ENCODE results near the gene C19orf85.
"Not testable (repeated sequence)": the region's sequence is repeated elsewhere in the genome, so short reads cannot be mapped to it uniquely, and the experiment has no call there.

Gene C19orf85

DNA sequence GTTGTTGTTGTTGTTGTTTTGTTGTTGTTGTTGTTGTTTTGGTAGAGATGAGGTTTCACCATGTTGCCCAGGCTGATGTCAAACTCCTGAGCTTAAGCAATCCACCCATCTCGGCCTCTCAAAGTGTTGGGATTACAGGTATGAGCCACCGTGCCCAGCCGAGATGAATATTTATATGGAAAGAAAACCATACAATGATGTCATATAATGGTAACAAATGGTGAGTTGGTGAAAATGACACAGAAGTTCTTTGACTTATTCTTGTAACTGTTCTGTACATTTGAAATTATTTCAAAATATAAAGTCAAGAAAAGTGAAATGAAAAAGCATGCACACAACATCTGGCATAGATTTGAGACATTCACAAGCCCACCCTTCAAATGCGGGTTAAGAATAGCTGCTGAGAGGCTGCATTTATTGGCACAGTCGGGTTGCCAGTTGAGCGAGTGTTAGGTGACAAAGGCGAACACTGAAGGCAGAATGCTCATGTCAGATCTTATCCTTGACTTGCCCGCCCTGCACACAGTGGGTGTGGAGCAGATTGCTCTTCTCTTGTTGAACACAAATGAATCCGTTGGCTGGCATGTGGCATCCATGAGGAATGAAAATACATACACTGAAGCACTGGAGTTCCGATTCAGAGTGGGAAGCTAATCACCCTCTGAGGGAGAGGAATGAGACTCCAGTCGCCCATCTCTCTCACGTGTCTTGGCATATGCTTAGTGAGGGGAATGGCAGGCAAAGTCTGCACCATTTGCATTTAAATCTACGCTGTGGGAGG lies 41.1 kb downstream of the C19orf85 start:
- H3K9ac ChIP-seq = no peak overlapping the region
- peaks cover 0 to 17% (median 13%) of the 10 kb centered on the region in 11 experiments; a peak in 20 of 22 replicates for H3K9me3 ChIP-seq (replicated peaks in 1 of 11)
- H3K4me1 ChIP-seq = peaks cover 18 to 40% (median 31%) of the 10 kb centered on the region in 10 experiments
- H4K20me1 ChIP-seq = no peaks in the 10 kb centered on the region
- H3K27me3 ChIP-seq = no peaks in the 10 kb centered on the region
- no peak overlapping the region for H3K27ac ChIP-seq
- no peaks in the 10 kb centered on the region; a peak in 1 of 22 replicates for H3K36me3 ChIP-seq
- H3K4me2 ChIP-seq = no peak overlapping the region
- no peak overlapping the region for H3K4me3 ChIP-seq
- no peak for TF ChIP-seq Cebpa-rat (IDR thresholded peaks at IDR 0.05)

DNA sequence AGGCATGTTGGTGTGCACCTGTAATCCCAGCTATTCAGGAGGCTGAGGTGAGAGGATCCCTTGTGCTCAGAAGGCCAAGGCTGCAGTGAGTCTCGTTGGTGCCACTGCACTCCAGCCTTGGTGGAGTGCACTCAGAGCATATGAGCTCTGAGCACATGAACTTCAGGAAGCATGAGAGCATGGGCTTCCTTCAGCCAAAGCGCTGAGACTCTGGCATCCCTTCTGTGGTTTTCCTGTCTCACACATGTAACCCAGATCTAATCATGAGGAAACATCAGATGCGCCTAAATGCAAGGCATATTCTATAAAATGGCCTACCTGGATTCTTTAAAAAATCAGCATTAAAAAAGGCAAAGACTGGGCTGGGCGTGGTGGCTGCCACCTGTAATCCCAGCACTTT lies 43.3 kb downstream of the C19orf85 start:
- Histone ChIP-seq H3K27ac (peak overlapping the region in 8 of 11 experiments; percentile 56 to 76 (median 68); a peak in 16 of 22 replicates), H3K4me2 (peak overlapping the region; percentile 54 to 82 (median 71)), H3K9me3 (replicated peaks in 1 of 11) (peaks cover 0 to 17% (median 13%) of the 10 kb centered on the region in 11 experiments; a peak in 20 of 22 replicates), H3K4me1 (peaks cover 32 to 57% (median 46%) of the 10 kb centered on the region in 10 experiments), H3K9ac (peak overlapping the region in 6 of 11 experiments; percentile 40 to 51 (median 47); a peak in 9 of 22 replicates)
- H4K20me1 ChIP-seq, H3K27me3 ChIP-seq, H3K36me3 ChIP-seq, H3K4me3 ChIP-seq: not testable (repeated sequence)

DNA sequence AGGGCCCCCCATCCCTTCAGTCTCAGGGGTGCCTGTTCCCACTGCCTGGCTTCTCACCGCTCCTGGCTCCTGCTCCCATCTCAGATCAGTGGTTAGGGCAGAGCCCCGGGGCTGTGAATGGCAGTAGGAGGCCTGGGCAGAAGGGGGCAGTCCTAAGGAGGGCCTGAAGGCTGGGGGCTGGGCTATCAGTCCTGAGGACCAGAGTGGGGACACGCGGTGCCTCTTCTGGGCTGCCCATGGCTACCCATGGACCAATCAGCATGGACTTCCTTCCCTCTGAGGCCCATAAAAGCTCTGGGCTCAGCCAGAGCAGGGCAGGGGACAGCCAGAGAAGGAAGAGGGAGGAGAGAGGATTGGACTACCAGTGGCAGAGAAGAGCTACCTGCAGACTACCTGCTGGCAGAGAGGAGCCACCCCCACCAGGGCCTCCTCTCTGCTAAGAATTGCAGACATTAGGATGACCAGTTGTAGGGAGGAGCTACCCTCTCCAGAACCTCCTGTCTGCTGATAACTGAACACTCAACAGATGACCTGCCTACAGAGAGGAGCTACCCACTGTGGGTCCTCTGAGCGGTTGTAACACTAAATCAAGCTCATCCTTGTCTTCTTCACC lies 44.8 kb downstream of the C19orf85 start:
- Histone ChIP-seq H3K27me3 (no peaks in the 10 kb centered on the region), H3K4me3 (peak overlapping the region in 1 of 10 experiments; percentile 20; a peak in 1 of 20 replicates), H3K36me3 (no peaks in the 10 kb centered on the region; a peak in 1 of 22 replicates), H3K27ac (peak overlapping the region in 4 of 11 experiments; percentile 2 to 69 (median 20); a peak in 4 of 22 replicates), H3K4me1 (peaks cover 32 to 57% (median 46%) of the 10 kb centered on the region in 10 experiments), H4K20me1 (no peaks in the 10 kb centered on the region), H3K9me3 (replicated peaks in 1 of 11) (peaks cover 0 to 17% (median 13%) of the 10 kb centered on the region in 11 experiments; a peak in 20 of 22 replicates), H3K9ac (no peak overlapping the region), H3K4me2 (peak overlapping the region in 3 of 11 experiments; percentile 16 to 64 (median 26); a peak in 1 of 22 replicates)
- TF ChIP-seq Cebpa-rat (IDR thresholded peaks at IDR 0.05) = no peak

DNA sequence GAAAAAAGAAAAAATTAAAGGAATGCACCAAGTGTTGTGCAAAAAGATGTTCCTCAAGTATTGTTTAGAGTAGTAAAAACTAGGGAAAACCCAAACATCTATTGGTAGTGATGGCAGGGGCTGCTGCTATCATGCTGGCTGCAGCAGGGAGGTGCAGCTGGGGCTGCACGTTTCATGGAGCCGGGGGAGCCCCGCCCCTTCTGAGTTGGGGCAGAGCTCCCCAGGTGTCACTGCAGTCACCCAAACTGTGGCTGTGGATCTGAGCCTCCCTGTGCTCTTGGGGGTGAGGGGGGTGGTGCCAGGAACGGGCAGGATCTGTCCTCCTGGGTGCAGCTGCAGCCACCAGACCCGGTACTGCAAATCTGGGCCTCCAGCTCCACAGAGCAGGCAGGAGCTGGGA lies 45.4 kb downstream of the C19orf85 start:
- peaks cover 32 to 57% (median 46%) of the 10 kb centered on the region in 10 experiments for H3K4me1 ChIP-seq
- H3K27ac ChIP-seq = peak overlapping the region in 2 of 11 experiments; percentile 21 to 69; a peak in 2 of 22 replicates
- H3K36me3 ChIP-seq = no peaks in the 10 kb centered on the region; a peak in 1 of 22 replicates
- H3K9me3 ChIP-seq (replicated peaks in 1 of 11) = peaks cover 0 to 17% (median 13%) of the 10 kb centered on the region in 11 experiments; a peak in 20 of 22 replicates
- no peaks in the 10 kb centered on the region for H3K27me3 ChIP-seq
- no peak overlapping the region for H3K4me3 ChIP-seq
- peak overlapping the region in 3 of 11 experiments; percentile 16 to 26 (median 18); a peak in 2 of 22 replicates for H3K4me2 ChIP-seq
- H3K9ac ChIP-seq = no peak overlapping the region
- H4K20me1 ChIP-seq = no peaks in the 10 kb centered on the region
- no peak for TF ChIP-seq Cebpa-rat (IDR thresholded peaks at IDR 0.05)

DNA sequence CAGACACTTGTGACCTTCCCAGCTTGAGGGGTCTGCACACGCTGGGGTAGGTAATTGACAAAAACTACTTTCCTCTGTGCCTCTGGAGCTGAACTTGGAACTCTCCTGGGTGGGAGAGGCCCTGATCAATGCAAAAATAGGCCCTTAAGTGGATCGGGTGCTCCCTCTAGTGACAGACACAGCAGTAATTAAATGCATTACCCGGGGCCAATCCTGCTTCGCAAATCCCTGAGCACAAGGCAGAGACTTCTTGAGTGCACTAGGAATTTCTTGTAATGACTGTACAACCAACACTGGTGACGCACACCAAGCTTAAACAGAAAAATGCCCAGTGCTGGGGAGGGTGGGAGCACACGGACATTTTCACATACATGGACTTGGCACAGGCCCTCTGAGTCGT lies 46.4 kb downstream of the C19orf85 start:
- Histone ChIP-seq H3K27ac (peak overlapping the region in 10 of 11 experiments; percentile 23 to 70 (median 40); a peak in 16 of 22 replicates), H3K4me3 (peak overlapping the region in 1 of 10 experiments; percentile 0; a peak in 1 of 20 replicates), H3K9me3 (replicated peaks in 1 of 11) (peaks cover 0 to 17% (median 13%) of the 10 kb centered on the region in 11 experiments; a peak in 20 of 22 replicates), H3K36me3 (no peaks in the 10 kb centered on the region; a peak in 1 of 22 replicates), H3K27me3 (no peaks in the 10 kb centered on the region), H4K20me1 (no peaks in the 10 kb centered on the region), H3K4me2 (peak overlapping the region; percentile 42 to 83 (median 59); a peak in 20 of 22 replicates), H3K4me1 (peaks cover 32 to 57% (median 47%) of the 10 kb centered on the region in 10 experiments), H3K9ac (peak overlapping the region in 9 of 11 experiments; percentile 22 to 54 (median 42); a peak in 11 of 22 replicates)
- no peak for TF ChIP-seq Cebpa-rat (IDR thresholded peaks at IDR 0.05)

Measured in BLaER1 treated with 17β-estradiol and CSF1 and Interleukin-3, amounts not matched to agents 10 nM and 100 nM (cell line).